Neural progenitor cell (in vitro differentiated cells): ENCODE results near the gene NANOG.

Source experiments
- EZH2phosphoT487 ChIP-seq: fragments of 200-600 bp; sonication (generic); IDR thresholded peaks from 2 replicates; pipeline ENCODE4 v1.6.1; 2017; ENCODE audit warnings: antibody characterized with exemption
- TF ChIP-seq, protein P1 (sequence below): fragments of 200-600 bp; sonication (generic); IDR thresholded peaks from 2 replicates; pipeline ENCODE4 v1.5.1; 2017; ENCODE audit warnings: antibody characterized with exemption, mild to moderate bottlenecking

DNA sequence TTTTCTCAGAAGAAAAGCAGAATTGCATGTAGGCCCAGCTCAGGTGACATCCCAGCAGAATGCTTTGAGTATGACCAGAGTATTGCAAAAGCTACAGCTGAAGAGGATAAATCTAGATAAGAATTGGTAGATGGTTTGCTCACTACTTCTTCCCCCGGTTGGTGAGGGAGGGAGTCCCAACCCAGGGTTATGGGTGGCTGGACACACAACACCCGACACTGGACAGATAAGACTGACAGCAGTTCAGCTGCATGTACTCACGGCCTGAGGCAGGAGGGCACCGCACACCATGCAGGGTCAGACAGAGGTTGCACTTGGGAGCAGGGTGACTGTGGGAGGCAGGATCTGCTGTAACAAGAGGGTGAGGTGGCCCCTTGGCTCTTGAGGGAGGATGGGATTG, 40.4 kb upstream of the NANOG start:
- TF ChIP-seq, protein P1, sequence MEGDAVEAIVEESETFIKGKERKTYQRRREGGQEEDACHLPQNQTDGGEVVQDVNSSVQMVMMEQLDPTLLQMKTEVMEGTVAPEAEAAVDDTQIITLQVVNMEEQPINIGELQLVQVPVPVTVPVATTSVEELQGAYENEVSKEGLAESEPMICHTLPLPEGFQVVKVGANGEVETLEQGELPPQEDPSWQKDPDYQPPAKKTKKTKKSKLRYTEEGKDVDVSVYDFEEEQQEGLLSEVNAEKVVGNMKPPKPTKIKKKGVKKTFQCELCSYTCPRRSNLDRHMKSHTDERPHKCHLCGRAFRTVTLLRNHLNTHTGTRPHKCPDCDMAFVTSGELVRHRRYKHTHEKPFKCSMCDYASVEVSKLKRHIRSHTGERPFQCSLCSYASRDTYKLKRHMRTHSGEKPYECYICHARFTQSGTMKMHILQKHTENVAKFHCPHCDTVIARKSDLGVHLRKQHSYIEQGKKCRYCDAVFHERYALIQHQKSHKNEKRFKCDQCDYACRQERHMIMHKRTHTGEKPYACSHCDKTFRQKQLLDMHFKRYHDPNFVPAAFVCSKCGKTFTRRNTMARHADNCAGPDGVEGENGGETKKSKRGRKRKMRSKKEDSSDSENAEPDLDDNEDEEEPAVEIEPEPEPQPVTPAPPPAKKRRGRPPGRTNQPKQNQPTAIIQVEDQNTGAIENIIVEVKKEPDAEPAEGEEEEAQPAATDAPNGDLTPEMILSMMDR: no peak
- no peak for TF ChIP-seq EZH2phosphoT487
